Gastroesophageal sphincter (tissue), 4 donors: ENCODE measurements around the gene DNAH7. TPM values are rescaled to one million over a fixed set of nuclear protein-coding genes. Genes with fewer than 3 reads are reported as not detected.

Experiments used
- ATAC-seq: fragments of 150-250 bp; one replicate; pipeline ENCODE4 v1.9.1; 2016; ENCODE audit warnings: mild to moderate bottlenecking, moderate library complexity
- H3K27ac ChIP-seq, 4 donors: fragments of 200-600 bp; sonication (generic) in 3 of 4; 1 replicate in 3 of 4; 2 replicates in 1 of 4; pipeline ENCODE4 v1.5.1; 2016 to 2019
- H3K27me3 ChIP-seq: fragments of 200-600 bp; sonication (generic); one replicate; pipeline ENCODE4 v1.5.1; 2019
- H3K36me3 ChIP-seq, 2 donors: fragments of 200-600 bp; sonication (generic); one replicate each; pipeline ENCODE4 v1.5.1; 2019; ENCODE audit warnings: control low read depth in 1 of 2
- H3K4me1 ChIP-seq, 3 donors: fragments of 200-600 bp; sonication (generic); 1 replicate in 2 of 3; 2 replicates in 1 of 3; pipeline ENCODE4 v1.5.1; 2016 to 2019; ENCODE audit warnings: control low read depth in 2 of 3
- H3K4me3 ChIP-seq, 2 donors: fragments of 200-600 bp; sonication (generic); one replicate each; pipeline ENCODE4 v1.5.1; 2019; ENCODE audit warnings: mild to moderate bottlenecking in 1 of 2, moderate library complexity in 1 of 2
- H3K9me3 ChIP-seq, 3 donors: fragments of 200-600 bp; sonication (generic); one replicate each; pipeline ENCODE4 v1.5.1; 2017 to 2019; ENCODE audit warnings: control low read depth in 2 of 3
- CTCF ChIP-seq, 4 experiments: fragments of 200-600 bp in 2 of 4; fragments of 450-650 bp in 2 of 4; sonication (generic) in 1 of 4; IDR thresholded peaks; one replicate each; pipeline ENCODE4 v1.5.1; 2017 to 2019; ENCODE audit warnings: antibody characterized with exemption in 4 of 4, mild to moderate bottlenecking in 2 of 4, moderate library complexity in 2 of 4
- EP300 ChIP-seq: sonication (generic); formaldehyde crosslinking; IDR thresholded peaks from one replicate; pipeline ENCODE4 v1.6.1; 2017; ENCODE audit warnings: antibody characterized with exemption, mild to moderate bottlenecking
- POLR2A ChIP-seq, 2 donors: fragments of 450-650 bp; IDR thresholded peaks; one replicate each; pipeline ENCODE4 v1.6.1; 2017; ENCODE audit warnings: antibody characterized with exemption in 2 of 2, mild to moderate bottlenecking in 2 of 2, moderate library complexity in 1 of 2
- POLR2AphosphoS5 ChIP-seq: sonication (generic); formaldehyde crosslinking; IDR thresholded peaks from one replicate; pipeline ENCODE4 v1.6.1; 2017; ENCODE audit warnings: antibody characterized with exemption
- WGBS, 2 donors: methylation state at CpG; one replicate each; pipeline ENCODE4 v1.1.5; 2018; ENCODE audit warnings: low coverage in 1 of 2; 5-methylcytosine and 5-hydroxymethylcytosine counted together
- total RNA-seq, 4 donors: library from RNA; depleted of rRNA; stranded (reverse); fragments of >200 nt; gene quantifications; one replicate each; pipeline ENCODE4 v1.1.0, GENCODE V29; 2016

DNAH7 gene
- total RNA-seq, 4 donors from 2014 or later = 0.40 to 1.3 (median 0.65) TPM

- no peaks in the 10 kb centered on the region for H3K27me3 ChIP-seq
- no peak overlapping the region for H3K4me3 ChIP-seq
- H3K27ac ChIP-seq = no peak overlapping the region
- H3K36me3 ChIP-seq = peaks cover 0 to 45% of the 10 kb centered on the region in 2 donors
- 94 to 100% methylated on average over 3 to 5 of the region's 6 CpGs for WGBS, 2 donors
- H3K4me1 ChIP-seq = no peaks in the 10 kb centered on the region
- TF ChIP-seq CTCF (IDR thresholded peaks at IDR 0.05) (no peak), POLR2A (IDR thresholded peaks at IDR 0.05) (no peak), POLR2AphosphoS5 (no peak), EP300 (no peak)
- H3K9me3 ChIP-seq = no peaks in the 10 kb centered on the region
- ATAC-seq = no peak
Observed at GRCh38 chr2:195734395-195734794, 334.2 kb downstream of the DNAH7 start.

- peaks cover 0 to 50% of the 10 kb centered on the region in 2 donors for H3K36me3 ChIP-seq
- ATAC-seq = no peak
- H3K27me3 ChIP-seq = no peaks in the 10 kb centered on the region
- H3K9me3 ChIP-seq = no peaks in the 10 kb centered on the region
- H3K27ac ChIP-seq = no peak overlapping the region
- no peaks in the 10 kb centered on the region for H3K4me1 ChIP-seq
- no peak overlapping the region for H3K4me3 ChIP-seq
- TF ChIP-seq CTCF (IDR thresholded peaks at IDR 0.05) (no peak), POLR2AphosphoS5 (no peak), POLR2A (IDR thresholded peaks at IDR 0.05) (no peak), EP300 (no peak)
Observed at GRCh38 chr2:195733831-195734230, 334.8 kb downstream of the DNAH7 start.

DNA sequence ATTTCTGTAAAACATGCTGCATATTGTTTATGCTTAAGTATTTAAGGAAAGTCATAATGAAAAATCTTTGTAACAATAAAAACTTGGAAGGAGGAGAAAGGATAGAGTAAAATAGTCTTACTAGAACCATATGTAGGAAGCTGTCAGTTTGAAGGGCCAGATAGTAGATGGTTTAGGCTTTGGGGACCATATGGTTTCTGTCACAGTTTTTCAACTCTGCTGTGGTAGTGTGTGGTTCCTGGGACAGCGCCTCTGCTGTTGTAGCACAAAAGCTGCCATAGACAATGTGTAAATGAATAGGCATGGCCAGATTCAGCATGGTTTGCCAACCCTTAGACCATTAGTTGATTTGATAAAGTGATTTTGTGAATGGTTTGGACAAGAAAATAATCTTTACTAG lies 336.1 kb downstream of the DNAH7 start:
- Histone ChIP-seq H3K27ac (no peak overlapping the region), H3K27me3 (no peaks in the 10 kb centered on the region), H3K36me3 (peaks cover 0 to 59% of the 10 kb centered on the region in 2 donors), H3K9me3 (no peaks in the 10 kb centered on the region), H3K4me1 (no peaks in the 10 kb centered on the region), H3K4me3 (no peak overlapping the region)
- 62 to 75% methylated on average over 1 of the region's 1 CpG for WGBS, 2 donors
- no peak for ATAC-seq
- TF ChIP-seq EP300 (no peak), POLR2A (IDR thresholded peaks at IDR 0.05) (no peak), CTCF (IDR thresholded peaks at IDR 0.05) (no peak), POLR2AphosphoS5 (no peak)

GRCh38 chr2:195730912-195731311 lies 337.7 kb downstream of the DNAH7 start:
- WGBS, 2 donors = 80 to 96% methylated on average over 1 to 3 of the region's 3 CpGs
- Histone ChIP-seq H3K9me3 (no peaks in the 10 kb centered on the region), H3K27me3 (no peaks in the 10 kb centered on the region), H3K36me3 (peaks cover 0 to 59% of the 10 kb centered on the region in 2 donors), H3K4me1 (no peaks in the 10 kb centered on the region), H3K27ac (no peak overlapping the region), H3K4me3 (no peak overlapping the region)
- no peak for TF ChIP-seq POLR2A (IDR thresholded peaks at IDR 0.05)
- TF ChIP-seq CTCF (IDR thresholded peaks at IDR 0.05) = no peak
- TF ChIP-seq POLR2AphosphoS5 = no peak
- TF ChIP-seq EP300 = no peak
- ATAC-seq = no peak

DNA sequence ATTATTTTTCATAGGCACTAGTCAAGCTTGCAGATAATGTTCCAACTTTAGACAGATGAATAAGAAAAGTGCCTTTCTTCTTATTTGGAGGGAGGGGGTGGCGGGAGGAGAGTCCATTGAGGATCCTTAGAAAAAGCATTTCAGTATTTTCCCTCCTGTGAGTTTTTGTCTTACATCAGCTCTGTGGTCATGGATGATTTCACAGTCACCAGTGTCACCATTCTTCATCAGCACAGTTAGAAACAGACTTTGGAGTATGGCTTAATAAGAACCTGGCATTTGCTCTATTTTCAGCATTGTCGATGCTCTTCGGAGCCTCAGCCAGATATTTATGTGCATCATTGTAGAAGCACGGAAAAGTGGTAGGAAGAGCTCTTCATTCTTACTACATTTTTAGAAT lies 341.5 kb downstream of the DNAH7 start:
- no peak for ATAC-seq
- WGBS, 2 donors = 70 to 72% methylated on average over 2 to 4 of the region's 4 CpGs
- H3K4me3 ChIP-seq = no peak overlapping the region
- H3K36me3 ChIP-seq = peaks cover 0 to 43% of the 10 kb centered on the region in 2 donors
- no peaks in the 10 kb centered on the region for H3K4me1 ChIP-seq
- H3K27me3 ChIP-seq = no peaks in the 10 kb centered on the region
- H3K9me3 ChIP-seq = no peaks in the 10 kb centered on the region
- no peak for TF ChIP-seq EP300
- TF ChIP-seq POLR2AphosphoS5 = no peak
- TF ChIP-seq CTCF (IDR thresholded peaks at IDR 0.05) = no peak
- no peak for TF ChIP-seq POLR2A (IDR thresholded peaks at IDR 0.05)
- H3K27ac ChIP-seq = no peak overlapping the region
